WTC11 (cell line): ENCODE data around the gene MYL7.

ENCODE experiments used
- CBFB ChIP-seq: sonication (generic); formaldehyde crosslinking; IDR thresholded peaks from 2 replicates; pipeline ENCODE4 v1.8.1; 2022; ENCODE audit warnings: mild to moderate bottlenecking, low read depth, missing genetic modification reagents
- CDX4 ChIP-seq: fragments of 250-450 bp; sonication (Bioruptor Pico); IDR thresholded peaks from 2 replicates; pipeline ENCODE4 v1.9.0; 2021; ENCODE audit warnings: moderate library complexity, mild to moderate bottlenecking, inconsistent platforms, borderline replicate concordance
- CTCF ChIP-seq: fragments of 200-600 bp; IDR thresholded peaks from 2 replicates; pipeline ENCODE4 v1.8.0; 2022; ENCODE audit warnings: antibody characterized with exemption
- FOXK1 ChIP-seq: sonication (generic); formaldehyde crosslinking; IDR thresholded peaks from 2 replicates; pipeline ENCODE4 v1.8.0; 2022; ENCODE audit warnings: mild to moderate bottlenecking, moderate library complexity, missing genetic modification reagents
- MAX ChIP-seq: sonication (generic); formaldehyde crosslinking; IDR thresholded peaks from 2 replicates; pipeline ENCODE4 v1.8.0; 2022; ENCODE audit warnings: mild to moderate bottlenecking, missing genetic modification reagents

- no peak for TF ChIP-seq MAX
- TF ChIP-seq CBFB (CRISPR knock-in tag) = no peak
- no peak for TF ChIP-seq CTCF
- TF ChIP-seq CDX4 (CRISPR knock-in tag) = no peak
- TF ChIP-seq FOXK1 (CRISPR knock-in tag) = no peak
Measured at GRCh38 chr7:44141221-44141850, at the start of gene MYL7.
